HG03196 (cell line): ENCODE results near the gene MED13L.
"Not testable (repeated sequence)": the region's sequence is repeated elsewhere in the genome, so short reads cannot be mapped to it uniquely, and the experiment has no call there.

Experiments
- ATAC-seq: cut with Tn5 transposase; IDR thresholded peaks from one replicate; pipeline ENCODE4 v1.9.1; 2021; ENCODE audit not compliant: unreplicated experiment

The MED13L gene

GRCh38 chr12:116133636-116134214 is 143.8 kb downstream of the MED13L start:
- ATAC-seq: no peak

GRCh38 chr12:116133149-116133548 is 144.3 kb downstream of the MED13L start:
- no peak for ATAC-seq

GRCh38 chr12:116131987-116132386 is 145.5 kb downstream of the MED13L start:
- not testable (repeated sequence) for ATAC-seq

- no peak for ATAC-seq
Measured at GRCh38 chr12:116131176-116131575, 146.3 kb downstream of the MED13L start.

DNA sequence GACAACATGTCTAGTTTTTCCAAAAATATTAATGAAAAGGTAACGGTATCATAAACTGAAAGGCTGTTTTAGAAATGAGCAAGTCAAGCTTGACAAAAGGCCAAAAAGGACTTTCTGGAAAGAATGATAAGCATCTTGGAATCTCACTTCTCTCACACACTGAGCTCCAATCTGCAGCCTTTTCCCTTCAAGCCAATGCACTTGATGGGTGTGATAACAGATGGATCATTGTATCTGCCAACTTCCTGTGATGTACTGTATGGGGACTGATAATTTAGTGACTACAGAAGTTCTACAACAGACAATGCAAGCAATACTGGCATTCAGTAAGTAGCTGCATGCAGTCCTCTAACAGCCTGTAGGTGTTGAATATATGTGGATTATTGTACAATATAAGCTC is 147.1 kb downstream of the MED13L start:
- no peak for ATAC-seq

DNA sequence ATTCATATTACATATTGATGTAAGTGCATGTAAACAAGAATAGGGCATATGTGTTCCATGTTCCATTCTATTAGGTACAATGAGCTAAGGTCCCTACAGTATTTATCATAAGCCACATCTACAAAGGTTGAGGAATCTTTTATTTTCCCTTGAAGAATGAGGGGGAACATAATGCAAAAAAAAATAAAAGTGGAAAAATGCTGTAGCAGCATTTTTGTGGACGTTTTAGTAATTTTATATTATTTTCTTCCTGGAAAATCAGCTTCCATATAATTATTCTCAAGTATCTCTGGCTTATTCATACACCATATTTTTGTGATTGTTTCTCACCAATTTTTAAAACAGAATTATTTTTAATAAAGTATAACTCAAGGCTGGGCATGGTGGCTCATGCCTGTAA is 148.7 kb downstream of the MED13L start:
- no peak for ATAC-seq

- no peak for ATAC-seq
Measured at GRCh38 chr12:116127859-116128258, 149.6 kb downstream of the MED13L start.

- ATAC-seq: no peak
Measured at GRCh38 chr12:116126610-116127009, 150.9 kb downstream of the MED13L start.

GRCh38 chr12:116125956-116126566 is 151.4 kb downstream of the MED13L start:
- ATAC-seq: no peak

GRCh38 chr12:116125084-116125483 is 152.4 kb downstream of the MED13L start:
- no peak for ATAC-seq

DNA sequence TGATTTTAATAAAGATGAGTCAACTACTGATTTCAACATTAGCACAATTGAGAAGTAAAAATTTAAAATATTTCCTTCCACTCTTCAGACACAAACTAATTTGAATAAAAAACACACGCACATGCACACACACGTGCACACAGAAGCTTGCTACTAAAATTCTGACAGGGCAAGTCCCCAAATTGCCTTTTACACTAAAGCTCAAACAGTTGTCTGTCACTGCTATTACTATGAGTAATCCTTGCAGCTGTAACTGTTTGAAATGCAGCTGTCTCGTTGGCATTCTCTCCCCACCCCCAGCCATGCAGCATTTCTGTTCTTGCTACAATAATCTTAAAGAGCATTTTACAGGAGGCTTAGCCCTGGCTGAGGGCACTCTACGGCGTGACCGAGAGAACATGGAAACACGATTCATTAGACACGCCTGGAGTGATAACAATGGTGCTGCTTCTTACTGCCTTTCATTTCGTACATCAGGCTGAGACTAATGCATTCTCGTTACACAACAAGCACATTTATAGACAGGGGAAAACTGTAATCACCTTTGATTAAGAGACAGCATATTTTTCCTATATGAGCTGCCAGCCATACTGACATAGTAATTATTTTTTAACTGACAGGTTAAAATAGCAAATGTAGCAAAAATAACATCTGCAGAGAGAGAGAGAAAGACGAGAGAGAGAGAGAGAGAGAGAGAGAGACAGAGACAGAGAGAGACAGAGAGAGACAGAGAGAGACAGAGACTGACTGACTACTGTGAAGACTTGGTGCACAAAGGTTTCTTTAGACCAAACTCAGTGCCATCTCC is 153.8 kb downstream of the MED13L start:
- ATAC-seq: no peak

- ATAC-seq: no peak
Measured at GRCh38 chr12:116122628-116123027, 154.9 kb downstream of the MED13L start.

DNA sequence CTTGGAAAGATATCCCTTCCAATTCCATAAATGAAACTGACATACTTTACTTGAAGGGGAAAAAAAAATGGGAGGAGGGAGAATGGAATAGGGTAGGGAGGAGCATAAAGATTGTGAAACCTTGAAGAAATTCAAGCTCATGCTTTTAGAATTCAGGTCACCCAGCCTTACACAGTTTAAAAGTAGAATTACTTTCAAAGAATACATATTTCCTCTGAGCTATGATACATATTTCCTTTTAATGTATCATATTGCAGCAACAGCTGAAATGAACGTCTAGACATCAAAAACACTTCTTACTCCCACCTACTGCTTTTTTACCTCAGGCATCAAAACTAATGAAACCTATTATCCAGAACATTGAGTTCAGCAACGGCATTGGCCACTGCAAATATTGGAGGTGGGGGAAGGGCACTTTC is 156.0 kb downstream of the MED13L start:
- ATAC-seq: no peak

- ATAC-seq: no peak
Measured at GRCh38 chr12:116116650-116117424, 160.7 kb downstream of the MED13L start.

DNA sequence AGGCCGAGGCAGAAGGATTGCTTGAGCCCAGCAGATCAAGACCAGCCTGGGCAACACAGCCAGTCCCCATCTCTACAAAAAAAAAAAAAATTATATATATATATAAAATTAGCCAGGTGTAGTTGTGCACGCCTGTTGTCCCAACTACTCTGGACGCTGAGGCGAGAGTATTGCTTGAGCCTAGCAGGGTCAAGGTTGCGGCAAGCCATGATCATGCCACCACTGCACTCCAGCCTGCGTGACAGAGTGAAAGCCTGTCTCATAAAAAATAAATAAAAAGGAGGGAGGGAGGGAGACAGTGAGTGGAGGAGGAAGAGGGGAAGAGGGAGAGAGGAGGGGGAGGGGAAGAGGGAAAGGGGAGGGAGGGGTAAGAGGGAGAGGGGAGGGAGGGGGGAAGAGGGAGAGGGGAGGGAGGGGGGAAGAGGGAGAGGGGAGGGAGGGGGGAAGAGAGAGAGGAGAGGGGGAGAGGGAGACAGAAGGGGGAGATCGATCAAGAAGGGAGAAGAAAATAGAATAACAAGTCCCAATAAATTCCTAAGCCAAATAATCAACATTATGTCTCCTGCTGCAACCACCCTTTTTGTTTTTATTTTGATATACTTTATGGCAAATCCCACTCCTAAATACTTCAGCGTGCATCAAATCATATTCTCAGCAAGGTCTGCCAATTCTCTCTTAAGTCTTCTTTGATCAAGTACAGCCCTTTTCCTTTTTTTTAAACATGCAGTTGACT is 163.9 kb downstream of the MED13L start:
- ATAC-seq: no peak

DNA sequence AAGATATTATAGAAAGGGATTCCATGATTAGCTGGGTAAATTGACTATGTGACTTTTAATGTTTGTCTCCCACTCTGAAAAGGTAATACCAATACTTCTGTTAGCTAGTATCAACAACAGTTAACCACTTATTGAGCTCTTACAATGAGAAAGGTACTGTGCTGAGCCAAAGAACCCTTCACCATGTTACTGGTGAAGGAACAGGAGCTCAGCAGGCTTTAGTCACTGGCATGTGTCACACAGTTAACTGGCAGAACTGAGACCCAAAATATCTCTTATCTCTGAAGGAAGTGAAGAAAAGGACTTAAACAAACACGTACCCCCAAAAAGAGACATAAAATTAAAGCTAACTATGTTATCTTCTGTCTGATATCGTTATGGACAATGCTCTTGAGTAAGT is 170.6 kb downstream of the MED13L start:
- ATAC-seq: no peak

DNA sequence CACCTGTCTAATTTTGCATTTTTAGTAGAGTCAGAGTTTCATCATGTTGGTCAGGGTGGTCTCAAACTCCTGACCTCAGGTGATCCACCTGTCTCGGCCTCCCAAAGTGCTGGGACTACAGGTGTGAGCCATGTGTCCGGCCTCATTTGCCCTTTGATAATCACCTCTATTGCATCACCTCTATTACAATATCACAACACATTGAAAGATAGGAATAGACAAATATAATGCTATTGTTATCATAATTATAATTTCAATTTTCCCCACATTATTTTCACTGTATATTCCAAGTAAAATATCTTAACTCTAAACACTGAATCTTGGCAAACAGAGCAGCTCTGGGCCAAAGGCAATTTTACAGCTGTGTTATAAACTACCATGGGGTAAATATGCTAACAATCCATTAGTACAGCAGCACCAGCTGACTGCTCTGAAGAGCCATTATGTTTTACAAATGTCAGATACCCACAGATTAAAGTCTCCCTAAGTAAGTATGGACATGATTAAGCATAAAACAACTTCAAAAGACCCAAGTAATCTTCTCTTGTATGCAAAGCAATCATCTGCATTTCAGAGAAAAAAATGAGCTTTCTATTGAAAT is 173.2 kb downstream of the MED13L start:
- no peak for ATAC-seq

DNA sequence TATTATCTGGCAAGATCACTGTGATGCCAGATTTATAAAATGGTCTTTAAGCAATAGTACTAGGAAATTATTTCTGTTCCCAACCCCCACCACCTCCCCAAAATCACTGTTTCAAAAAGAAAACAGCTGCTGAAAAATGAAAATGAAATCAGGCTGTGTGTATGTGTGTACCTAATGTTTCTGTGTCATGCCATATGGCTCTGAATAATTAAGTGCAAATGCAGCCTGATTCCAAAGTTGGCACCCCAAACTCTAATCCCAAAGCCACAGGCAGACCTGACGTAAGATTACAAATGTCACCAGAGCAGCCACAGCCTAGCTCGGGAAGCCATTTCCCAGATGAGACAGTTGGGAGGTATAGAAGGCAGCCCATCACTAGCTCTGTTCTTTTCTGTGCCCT is 175.5 kb downstream of the MED13L start:
- no peak for ATAC-seq

GRCh38 chr12:116099652-116100432 is 177.7 kb downstream of the MED13L start:
- no peak for ATAC-seq

- ATAC-seq: no peak
Measured at GRCh38 chr12:116096874-116097273, 180.6 kb downstream of the MED13L start.
